ACC112 (cell line): ENCODE measurements around the gene HEATR5B.
"Not testable (repeated sequence)": the region's sequence is repeated elsewhere in the genome, so short reads cannot be mapped to it uniquely, and the experiment has no call there.

Experiments
- H2AFZ ChIP-seq: fragments of 200-600 bp; sonication (generic); one replicate; pipeline ENCODE4 v1.6.0; 2017; ENCODE audit warnings: antibody characterized with exemption, low read length; ENCODE audit not compliant: unreplicated experiment
- H3K27ac ChIP-seq: fragments of 200-600 bp; sonication (generic); 2 replicates; pipeline ENCODE4 v1.5.1; 2014; ENCODE audit warnings: low read depth, mild to moderate bottlenecking, antibody characterized with exemption, low read length, moderate library complexity
- H3K27me3 ChIP-seq: fragments of 200-600 bp; sonication (generic); 2 replicates; pipeline ENCODE4 v1.6.1; 2014; ENCODE audit warnings: mild to moderate bottlenecking, antibody characterized with exemption, low read length, moderate library complexity, mixed read lengths; ENCODE audit not compliant: insufficient read depth
- H3K36me3 ChIP-seq: fragments of 200-600 bp; sonication (generic); 2 replicates; pipeline ENCODE4 v1.6.1; 2016; ENCODE audit warnings: mild to moderate bottlenecking, antibody characterized with exemption, low read length, moderate library complexity, mixed read lengths; ENCODE audit not compliant: insufficient read depth
- H3K4me1 ChIP-seq: fragments of 200-600 bp; sonication (generic); one replicate; pipeline ENCODE4 v1.6.1; 2016; ENCODE audit warnings: low read length, mixed read lengths; ENCODE audit not compliant: insufficient read depth, unreplicated experiment, control insufficient read depth
- H3K4me3 ChIP-seq: fragments of 200-600 bp; sonication (generic); 2 replicates; pipeline ENCODE4 v1.5.1; 2014; ENCODE audit warnings: mild to moderate bottlenecking, low read depth, low read length
- H3K79me2 ChIP-seq: fragments of 200-600 bp; sonication (generic); one replicate; pipeline ENCODE4 v1.6.0; 2016; ENCODE audit warnings: low read length; ENCODE audit not compliant: control insufficient read depth, unreplicated experiment, insufficient read depth

The HEATR5B gene

DNA sequence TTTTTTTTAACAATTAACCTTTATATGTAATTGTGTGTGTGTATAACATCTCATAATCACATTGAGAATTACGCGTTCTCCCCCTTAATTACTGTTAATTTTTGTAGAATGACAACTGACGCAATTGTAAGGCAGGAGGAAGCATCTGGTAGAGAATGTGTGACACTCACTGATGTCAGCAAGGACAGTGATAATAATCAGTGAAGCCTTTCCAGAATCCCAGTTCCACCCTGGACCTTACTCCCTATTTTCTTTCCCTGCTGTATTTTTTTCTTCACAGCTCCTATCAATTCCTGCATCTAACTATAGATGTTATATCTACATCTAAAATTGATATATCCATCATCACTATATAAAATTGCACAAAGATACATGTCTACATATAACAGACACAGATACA lies 101.7 kb downstream of the HEATR5B start:
- Histone ChIP-seq H3K4me3 (no peak overlapping the region), H2AFZ (no peak overlapping the region), H3K36me3 (no peaks in the 10 kb centered on the region), H3K4me1 (no peaks in the 10 kb centered on the region), H3K27me3 (no peaks in the 10 kb centered on the region), H3K79me2 (no peaks in the 10 kb centered on the region), H3K27ac (no peak overlapping the region)

DNA sequence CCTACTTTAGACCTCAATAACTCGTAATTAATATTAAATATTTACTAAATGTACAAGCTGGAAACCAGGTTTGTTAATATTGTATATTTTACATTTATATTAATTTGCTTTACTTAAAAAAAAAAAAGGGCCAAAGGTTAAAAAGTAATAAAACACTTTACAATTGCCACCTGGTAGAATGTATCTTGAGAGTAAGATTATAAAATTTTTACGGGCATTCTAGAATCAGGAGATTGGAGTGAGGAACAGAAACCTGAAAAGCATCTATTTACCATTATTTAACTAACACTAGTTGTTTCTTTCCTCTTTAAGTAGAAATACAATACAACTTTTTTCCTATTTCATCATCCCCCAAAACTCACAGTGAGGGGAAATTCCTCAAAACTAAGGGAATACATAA lies 102.3 kb downstream of the HEATR5B start:
- Histone ChIP-seq H2AFZ (no peak overlapping the region), H3K4me3 (no peak overlapping the region), H3K27ac (no peak overlapping the region), H3K4me1 (no peaks in the 10 kb centered on the region), H3K79me2 (no peaks in the 10 kb centered on the region), H3K27me3 (no peaks in the 10 kb centered on the region), H3K36me3 (no peaks in the 10 kb centered on the region)

DNA sequence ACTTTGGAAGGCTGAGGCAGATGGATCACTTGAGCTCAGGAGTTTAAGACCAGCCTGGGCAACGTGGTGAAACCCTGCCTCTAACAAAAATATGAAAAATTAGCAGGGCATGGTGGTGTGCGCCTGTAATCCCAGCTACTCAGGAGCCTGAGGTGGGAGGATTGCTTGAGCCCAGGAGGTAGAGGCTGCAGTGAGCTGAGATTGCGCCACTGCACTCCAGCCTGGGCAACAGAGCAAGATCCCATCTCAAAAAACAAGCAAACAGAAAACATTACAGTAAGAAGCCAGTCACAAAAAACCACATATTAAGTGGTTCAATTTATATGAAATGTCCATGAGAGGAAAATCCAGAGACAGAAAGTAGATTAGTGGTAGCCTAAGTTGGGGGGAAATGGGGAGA lies 105.2 kb downstream of the HEATR5B start:
- H3K4me1 ChIP-seq, H3K36me3 ChIP-seq, H3K27me3 ChIP-seq, H3K27ac ChIP-seq, H2AFZ ChIP-seq, H3K4me3 ChIP-seq, H3K79me2 ChIP-seq: not testable (repeated sequence)

DNA sequence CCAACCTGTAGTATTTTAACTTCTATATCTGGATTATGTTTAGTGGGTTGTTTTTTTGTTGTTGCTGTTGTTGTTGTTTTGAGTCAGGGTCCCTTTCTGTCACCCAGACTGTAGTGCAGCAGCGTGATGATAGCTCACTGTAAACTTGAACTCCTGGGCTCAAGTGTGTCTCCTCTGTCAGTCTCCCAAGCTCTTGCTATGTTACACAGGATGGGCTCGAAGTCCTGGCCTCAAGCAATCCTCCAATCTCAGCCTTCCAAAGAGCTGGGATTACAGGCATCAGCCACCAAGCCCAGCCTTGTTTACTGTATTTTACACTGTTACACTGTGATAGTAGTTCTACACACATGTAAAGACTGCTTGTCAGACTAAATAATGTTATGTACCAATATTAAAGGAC lies 108.1 kb downstream of the HEATR5B start:
- Histone ChIP-seq H3K4me3 (no peak overlapping the region), H3K27me3 (no peaks in the 10 kb centered on the region), H3K27ac (no peak overlapping the region), H3K79me2 (no peaks in the 10 kb centered on the region), H3K4me1 (no peaks in the 10 kb centered on the region), H3K36me3 (no peaks in the 10 kb centered on the region), H2AFZ (no peak overlapping the region)

DNA sequence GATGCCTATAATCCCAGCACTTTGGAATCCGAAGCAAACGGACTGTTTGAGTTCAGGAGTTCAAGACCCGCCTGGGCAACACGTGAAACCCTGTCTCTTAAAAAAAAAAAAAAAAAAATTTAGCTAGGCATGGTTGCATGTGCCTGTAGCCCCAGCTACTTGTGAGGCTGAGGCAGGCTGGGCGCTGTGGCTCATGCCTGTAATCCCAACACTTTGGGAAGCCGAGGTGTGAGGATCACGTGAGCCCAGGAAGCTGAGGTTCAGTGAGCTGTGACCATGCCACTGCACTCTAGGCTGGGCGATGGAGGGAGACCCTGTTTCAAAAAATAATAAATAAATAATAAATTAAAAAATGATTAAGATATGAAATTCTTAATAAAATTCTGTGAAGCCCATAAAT lies 108.9 kb downstream of the HEATR5B start:
- Histone ChIP-seq H2AFZ (no peak overlapping the region), H3K4me1 (no peaks in the 10 kb centered on the region), H3K27me3 (no peaks in the 10 kb centered on the region), H3K27ac (no peak overlapping the region), H3K36me3 (no peaks in the 10 kb centered on the region), H3K79me2 (no peaks in the 10 kb centered on the region), H3K4me3 (no peak overlapping the region)

DNA sequence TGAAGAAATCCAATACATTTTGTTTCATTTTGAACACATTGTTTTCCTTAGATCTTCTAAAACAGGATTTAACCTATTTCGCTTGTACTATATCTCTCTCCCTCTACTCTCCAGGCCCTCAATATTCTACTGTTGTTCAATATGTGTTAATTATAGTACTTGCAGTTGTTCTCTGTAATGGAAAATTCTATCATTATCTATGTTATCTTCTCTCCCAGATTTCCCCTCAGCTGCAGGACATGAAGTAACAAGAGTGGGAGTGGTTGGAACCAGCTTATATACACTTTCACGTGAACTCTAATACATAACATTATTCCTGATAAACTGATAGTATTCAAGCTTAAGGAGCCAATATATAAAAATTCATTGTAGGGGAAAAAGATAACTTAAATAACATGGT lies 110.9 kb downstream of the HEATR5B start:
- H3K4me1 ChIP-seq = no peaks in the 10 kb centered on the region
- H3K27ac ChIP-seq = no peak overlapping the region
- H3K4me3 ChIP-seq = no peak overlapping the region
- no peaks in the 10 kb centered on the region for H3K27me3 ChIP-seq
- no peaks in the 10 kb centered on the region for H3K36me3 ChIP-seq
- no peaks in the 10 kb centered on the region for H3K79me2 ChIP-seq
- H2AFZ ChIP-seq = no peak overlapping the region

DNA sequence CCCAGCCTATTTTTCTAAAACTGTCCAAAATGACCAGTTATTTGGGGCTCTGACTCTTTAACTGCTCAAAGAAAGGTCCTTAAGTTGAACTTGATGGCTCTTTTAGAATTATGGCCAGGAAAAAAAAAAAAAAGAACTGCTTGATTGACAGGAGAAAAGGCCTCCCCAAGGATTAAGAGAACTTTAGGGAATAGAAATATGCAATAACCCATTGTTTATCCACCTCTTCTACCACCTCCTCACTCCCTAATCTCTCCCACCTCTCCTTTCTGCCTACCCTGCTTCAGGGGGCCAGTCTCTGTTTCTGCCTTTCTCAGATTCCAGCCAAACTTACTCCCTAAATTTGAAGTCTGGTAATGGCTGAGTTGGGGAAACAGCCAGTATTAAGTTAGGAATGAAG lies 112.2 kb downstream of the HEATR5B start:
- no peaks in the 10 kb centered on the region for H3K79me2 ChIP-seq
- H3K4me1 ChIP-seq = peaks cover 7% of the 10 kb centered on the region
- no peaks in the 10 kb centered on the region for H3K27me3 ChIP-seq
- H2AFZ ChIP-seq = no peak overlapping the region
- H3K27ac ChIP-seq = no peak overlapping the region
- no peak overlapping the region for H3K4me3 ChIP-seq
- no peaks in the 10 kb centered on the region for H3K36me3 ChIP-seq

DNA sequence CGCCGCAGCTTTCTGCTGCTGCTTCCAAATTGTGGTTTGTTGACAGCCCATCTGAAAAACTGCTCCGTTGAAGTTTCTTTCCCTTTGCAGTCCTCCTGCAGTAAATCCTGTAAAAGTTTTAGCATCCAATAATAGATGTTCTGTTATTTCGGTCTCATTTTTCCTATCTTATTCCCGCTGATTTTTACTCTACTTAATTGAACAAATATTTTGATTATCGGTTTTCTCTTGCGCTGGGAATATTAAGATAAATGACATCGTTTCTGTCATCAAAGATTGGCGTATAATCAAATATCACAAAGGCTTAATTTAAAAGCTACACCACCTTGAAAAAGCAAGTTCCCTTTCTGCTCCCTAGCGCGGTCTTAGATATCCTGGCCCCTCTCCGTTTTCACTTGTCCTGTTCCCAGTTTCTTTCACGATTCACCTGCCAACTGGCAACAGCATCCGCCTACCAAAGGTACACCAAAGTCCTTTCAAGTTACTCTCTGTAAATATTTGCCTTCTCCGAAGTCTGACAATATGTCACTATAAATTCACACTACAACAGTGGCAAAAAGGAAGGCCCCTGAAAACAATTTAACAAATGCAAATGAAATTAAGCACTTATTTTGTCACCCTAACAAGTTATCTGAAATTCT lies 116.8 kb downstream of the HEATR5B start:
- Histone ChIP-seq H3K4me3 (peak overlapping the region; percentile 93), H3K4me1 (peaks cover 15% of the 10 kb centered on the region), H3K36me3 (no peaks in the 10 kb centered on the region), H3K27me3 (no peaks in the 10 kb centered on the region), H3K79me2 (peaks cover 31% of the 10 kb centered on the region), H2AFZ (peak overlapping the region; percentile 93), H3K27ac (peak overlapping the region; percentile 41; the same call in 1 of the 2 replicates)

DNA sequence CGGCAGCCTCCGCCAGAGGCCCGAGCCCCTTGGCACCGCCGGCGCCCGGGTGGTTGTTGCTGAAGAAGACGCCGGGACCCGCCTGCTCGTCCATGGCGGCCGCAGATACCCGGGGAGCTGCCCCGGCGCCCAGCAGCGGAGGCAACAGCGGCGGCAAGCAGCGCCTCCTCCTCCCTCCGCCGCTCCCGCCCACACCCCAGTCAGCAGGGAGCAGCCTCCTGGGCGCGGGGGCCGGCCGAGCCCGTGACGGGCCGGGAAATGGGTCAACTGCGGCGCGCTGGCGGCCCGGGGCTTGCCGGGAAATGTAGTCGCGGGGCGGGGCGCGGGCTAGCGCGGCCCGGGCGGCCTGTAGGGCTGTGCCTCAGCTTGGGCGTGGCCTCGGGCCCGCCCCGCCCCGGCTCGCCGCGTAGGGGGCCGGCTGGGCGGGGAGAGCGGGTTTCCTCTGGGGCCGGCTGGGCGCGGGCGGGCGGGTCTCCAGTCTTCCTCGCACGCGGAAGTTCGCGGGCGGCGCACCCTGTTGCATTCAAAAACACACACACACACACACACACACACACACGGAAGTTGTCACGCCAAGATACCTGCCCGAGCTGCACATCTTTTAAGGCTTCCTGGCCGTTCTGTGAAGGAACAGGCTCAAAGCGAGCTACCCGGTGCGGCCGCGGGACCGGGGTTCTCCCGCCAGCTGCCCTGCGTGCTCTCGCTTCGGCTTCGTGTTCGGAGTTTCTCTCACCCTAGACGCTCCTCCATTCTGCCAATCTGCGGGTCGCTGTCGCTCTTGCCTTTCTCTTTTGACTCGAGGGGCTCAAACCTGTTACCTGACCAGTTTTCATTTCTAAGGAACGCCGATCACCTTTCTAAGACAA lies 117.6 kb downstream of the HEATR5B start, which contains the start of gene STRN:
Gene STRN (minus strand): TSS at position 167 of the 866 bp plus-strand sequence. CDS start 73 bp downstream, at position 94.
- Histone ChIP-seq H3K27me3 (no peaks in the 10 kb centered on the region), H3K27ac (peak within 1 kb of the TSS; percentile 41; the same call in 1 of the 2 replicates), H2AFZ (peak within 1 kb of the TSS; percentile 93), H3K4me1 (peaks cover 15% of the 10 kb centered on the region), H3K79me2 (peaks cover 37% of the 10 kb centered on the region), H3K36me3 (no peaks in the 10 kb centered on the region), H3K4me3 (peak within 1 kb of the TSS; percentile 93)

DNA sequence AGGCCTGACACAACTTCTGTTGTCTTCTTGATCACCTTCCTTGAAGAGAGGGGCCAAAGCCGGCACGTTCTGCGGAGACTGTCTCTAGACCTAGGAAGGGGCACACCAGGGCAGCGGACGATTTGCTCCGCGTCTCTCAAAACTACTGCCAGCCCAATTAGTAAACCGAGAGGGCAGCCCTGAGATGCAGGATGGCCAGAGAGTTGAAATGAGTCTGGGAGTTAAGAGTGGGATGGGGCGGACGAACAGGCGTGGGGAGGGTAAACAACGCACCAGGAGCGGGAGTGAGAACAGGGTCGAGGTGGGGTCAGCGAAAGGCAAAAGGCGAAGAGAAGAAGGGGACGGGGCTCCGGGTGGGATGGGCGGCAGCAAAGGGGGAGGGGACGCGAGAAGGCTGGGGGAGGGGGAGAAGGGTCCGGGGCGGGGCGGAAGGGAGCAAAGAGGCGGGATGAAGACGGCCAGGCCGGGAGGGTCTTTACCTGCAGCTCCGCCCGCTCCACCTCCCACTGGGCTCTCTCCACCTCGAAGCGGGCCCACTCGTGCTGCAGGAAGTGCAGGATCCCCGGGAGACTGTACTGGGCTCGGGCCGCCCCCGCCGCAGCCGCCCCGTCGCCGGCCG lies 118.3 kb downstream of the HEATR5B start:
- Histone ChIP-seq H3K27ac (peak overlapping the region; percentile 25; the same call in 1 of the 2 replicates), H3K4me3 (peak overlapping the region; percentile 93), H3K36me3 (no peaks in the 10 kb centered on the region), H3K4me1 (peaks cover 15% of the 10 kb centered on the region), H2AFZ (peak overlapping the region; percentile 92), H3K79me2 (peaks cover 42% of the 10 kb centered on the region), H3K27me3 (no peaks in the 10 kb centered on the region)
